Endothelial cell (in vitro differentiated cells): Measurements from ENCODE around the gene ECD. TPM values are rescaled to one million over a fixed set of nuclear protein-coding genes. Genes with fewer than 3 reads are reported as not detected.

Source experiments
- DNase-seq: peaks from one replicate; pipeline ENCODE4 v3.0.0; 2021; ENCODE audit warnings: low spot score
- H3K27ac Mint-ChIP-seq: one replicate; pipeline ENCODE4 v1.8.0; 2021; ENCODE audit warnings: mixed read lengths, inconsistent platforms; ENCODE audit not compliant: unreplicated experiment
- H3K27me3 Mint-ChIP-seq: one replicate; pipeline ENCODE4 v1.8.0; 2021; ENCODE audit warnings: mild to moderate bottlenecking, moderate library complexity, mixed read lengths, inconsistent platforms; ENCODE audit not compliant: unreplicated experiment
- H3K36me3 Mint-ChIP-seq: one replicate; pipeline ENCODE4 v1.8.0; 2021; ENCODE audit warnings: mild to moderate bottlenecking, low read depth, mixed read lengths, inconsistent platforms; ENCODE audit not compliant: unreplicated experiment
- H3K4me1 Mint-ChIP-seq: one replicate; pipeline ENCODE4 v1.8.0; 2021; ENCODE audit warnings: mild to moderate bottlenecking, mixed read lengths, inconsistent platforms; ENCODE audit not compliant: unreplicated experiment
- H3K4me3 Mint-ChIP-seq: one replicate; pipeline ENCODE4 v1.8.0; 2021; ENCODE audit warnings: mild to moderate bottlenecking, mixed read lengths, inconsistent platforms; ENCODE audit not compliant: unreplicated experiment
- H3K9me3 Mint-ChIP-seq: one replicate; pipeline ENCODE4 v1.8.0; 2021; ENCODE audit warnings: mixed read lengths, inconsistent platforms; ENCODE audit not compliant: unreplicated experiment
- CTCF ChIP-seq: fragments of 200-600 bp; sonication (generic); IDR thresholded peaks from one replicate; pipeline ENCODE4 v1.5.0; 2021; ENCODE audit warnings: antibody characterized with exemption; ENCODE audit not compliant: unreplicated experiment
- total RNA-seq: library from RNA; stranded (reverse); fragmentation: NEBNext Ultra II Directional; extraction: Animal tissue kit (Norgen Biotek cat#: 25700); gene quantifications from one replicate; pipeline ENCODE4 v1.2.1, GENCODE V29; 2021; ENCODE audit not compliant: unreplicated experiment

Gene ECD
- total RNA-seq, 1 donor from 2014 or later, result 38.5 TPM

- peaks cover 20% of the 10 kb centered on the region for H3K4me1 Mint-ChIP-seq
- peaks cover 12% of the 10 kb centered on the region for H3K27me3 Mint-ChIP-seq
These were observed 4.7 kb downstream of the ECD start for GRCh38 chr10:73163096-73163495.

GRCh38 chr10:73161662-73162061, 6.1 kb downstream of the ECD start:
- peaks cover 36% of the 10 kb centered on the region for H3K36me3 Mint-ChIP-seq
- H3K27ac Mint-ChIP-seq, result no peak overlapping the region
- no peak for TF ChIP-seq CTCF
- peaks cover 2% of the 10 kb centered on the region for H3K27me3 Mint-ChIP-seq
- no peaks in the 10 kb centered on the region for H3K9me3 Mint-ChIP-seq
- no peak for DNase-seq
- H3K4me1 Mint-ChIP-seq, result peaks cover 9% of the 10 kb centered on the region
- no peak overlapping the region for H3K4me3 Mint-ChIP-seq

More at GRCh38 chr10:73163096-73163495, 4.7 kb downstream of the ECD start:
- no peak overlapping the region for H3K4me3 Mint-ChIP-seq
- no peak overlapping the region for H3K27ac Mint-ChIP-seq
- no peak for DNase-seq
- no peak for TF ChIP-seq CTCF
- peaks cover 34% of the 10 kb centered on the region for H3K36me3 Mint-ChIP-seq
- H3K9me3 Mint-ChIP-seq, result no peaks in the 10 kb centered on the region

- H3K4me3 Mint-ChIP-seq, result peak overlapping the region; percentile 43
- no peak overlapping the region for H3K27ac Mint-ChIP-seq
- no peaks in the 10 kb centered on the region for H3K27me3 Mint-ChIP-seq
- no peaks in the 10 kb centered on the region for H3K9me3 Mint-ChIP-seq
- peaks cover 3% of the 10 kb centered on the region for H3K4me1 Mint-ChIP-seq
- DNase-seq, result no peak
- peaks cover 38% of the 10 kb centered on the region for H3K36me3 Mint-ChIP-seq
- TF ChIP-seq CTCF, result no peak
These were observed 6.7 kb downstream of the ECD start for GRCh38 chr10:73161079-73161478.

GRCh38 chr10:73159038-73159648, 8.7 kb downstream of the ECD start:
- peak; percentile 54 for DNase-seq
- H3K27me3 Mint-ChIP-seq, result no peaks in the 10 kb centered on the region
- H3K27ac Mint-ChIP-seq, result no peak overlapping the region
- no peak overlapping the region for H3K4me3 Mint-ChIP-seq
- H3K36me3 Mint-ChIP-seq, result peaks cover 39% of the 10 kb centered on the region
- no peaks in the 10 kb centered on the region for H3K9me3 Mint-ChIP-seq
- H3K4me1 Mint-ChIP-seq, result no peaks in the 10 kb centered on the region
- peak; percentile 86 for TF ChIP-seq CTCF

GRCh38 chr10:73156054-73156453, 11.8 kb downstream of the ECD start:
- H3K27ac Mint-ChIP-seq, result no peak overlapping the region
- peaks cover 30% of the 10 kb centered on the region for H3K36me3 Mint-ChIP-seq
- H3K9me3 Mint-ChIP-seq, result no peaks in the 10 kb centered on the region
- no peak for TF ChIP-seq CTCF
- no peaks in the 10 kb centered on the region for H3K27me3 Mint-ChIP-seq
- no peaks in the 10 kb centered on the region for H3K4me1 Mint-ChIP-seq
- no peak overlapping the region for H3K4me3 Mint-ChIP-seq
- DNase-seq, result no peak
